GM10248 (cell line): ENCODE measurements around the gene LENEP.

Experiments used
- CTCF ChIA-PET: fragments of 300-600 bp; sonication (Branson Sonifier 250); formaldehyde crosslinking; extraction: SDS; loops from one replicate; lab custom pipeline; 2021; ENCODE audit warnings: antibody characterized with exemption; lab: Yijun Ruan, JAX
- POLR2A ChIA-PET: fragments of 350-650 bp; sonication (Branson Sonifier 250); formaldehyde crosslinking; extraction: SDS; loops from one replicate; lab custom pipeline; 2020; ENCODE audit warnings: antibody characterized with exemption; lab: Yijun Ruan, JAX
- DNase-seq: peaks from one replicate; pipeline ENCODE4 v3.0.0; 2012; ENCODE audit errors: extremely low spot score
- CTCF ChIP-seq: IDR thresholded peaks from 2 replicates; pipeline ENCODE4 v1.5.1; 2012; ENCODE audit warnings: mild to moderate bottlenecking, low read depth; ENCODE audit errors: extremely low read depth, missing control alignments, control extremely low read depth

The LENEP gene

GRCh38 chr1:155032886-155033285 lies 39.5 kb downstream of the LENEP start:
- TF ChIP-seq CTCF: no peak
- POLR2A ChIA-PET: no interaction called here
- DNase-seq: no peak
- CTCF ChIA-PET: interaction anchor here (1.2 to 4.4 kb wide), 5 partner anchors 11 to 135 kb away, joined by 3 to 22 read pairs (median 4); partner anchors contain the start of gene ADAM15

DNA sequence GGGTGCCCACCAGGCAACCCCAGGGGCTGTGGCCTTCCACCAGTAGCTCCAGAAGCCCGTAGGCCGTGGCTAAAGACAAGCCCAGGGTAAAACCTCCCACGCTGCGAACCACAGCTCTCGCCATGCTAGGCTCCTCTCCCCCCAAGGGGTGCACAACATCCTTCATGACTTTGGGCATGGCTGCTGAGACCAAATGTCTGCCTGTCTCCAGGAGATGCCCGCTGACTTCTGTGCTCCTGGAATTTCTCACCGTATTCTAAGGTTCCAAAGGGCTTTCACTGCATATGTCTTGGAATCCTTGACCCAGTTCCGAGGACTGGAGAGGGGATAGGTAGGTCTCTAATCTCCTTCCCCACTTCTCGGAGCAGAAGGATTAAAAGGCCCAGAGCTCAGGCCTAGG lies 40.1 kb downstream of the LENEP start, which contains the start of the genes DCST1 and DCST2:
Gene DCST1, plus strand, starts transcription at position 301 of the 400 bp plus-strand sequence. CDS start 213 bp downstream, outside the sequence.
Gene DCST2, minus strand, starts transcription at position 258 of the 400 bp plus-strand sequence. Its CDS starts 80 bp downstream, at position 178.
- TF ChIP-seq CTCF: no peak
- CTCF ChIA-PET: interaction anchor here (1.2 to 4.4 kb wide), 5 partner anchors 10 to 134 kb away, joined by 3 to 22 read pairs (median 4); partner anchors contain the start of gene ADAM15
- POLR2A ChIA-PET: no interaction called here
- no peak for DNase-seq

DNA sequence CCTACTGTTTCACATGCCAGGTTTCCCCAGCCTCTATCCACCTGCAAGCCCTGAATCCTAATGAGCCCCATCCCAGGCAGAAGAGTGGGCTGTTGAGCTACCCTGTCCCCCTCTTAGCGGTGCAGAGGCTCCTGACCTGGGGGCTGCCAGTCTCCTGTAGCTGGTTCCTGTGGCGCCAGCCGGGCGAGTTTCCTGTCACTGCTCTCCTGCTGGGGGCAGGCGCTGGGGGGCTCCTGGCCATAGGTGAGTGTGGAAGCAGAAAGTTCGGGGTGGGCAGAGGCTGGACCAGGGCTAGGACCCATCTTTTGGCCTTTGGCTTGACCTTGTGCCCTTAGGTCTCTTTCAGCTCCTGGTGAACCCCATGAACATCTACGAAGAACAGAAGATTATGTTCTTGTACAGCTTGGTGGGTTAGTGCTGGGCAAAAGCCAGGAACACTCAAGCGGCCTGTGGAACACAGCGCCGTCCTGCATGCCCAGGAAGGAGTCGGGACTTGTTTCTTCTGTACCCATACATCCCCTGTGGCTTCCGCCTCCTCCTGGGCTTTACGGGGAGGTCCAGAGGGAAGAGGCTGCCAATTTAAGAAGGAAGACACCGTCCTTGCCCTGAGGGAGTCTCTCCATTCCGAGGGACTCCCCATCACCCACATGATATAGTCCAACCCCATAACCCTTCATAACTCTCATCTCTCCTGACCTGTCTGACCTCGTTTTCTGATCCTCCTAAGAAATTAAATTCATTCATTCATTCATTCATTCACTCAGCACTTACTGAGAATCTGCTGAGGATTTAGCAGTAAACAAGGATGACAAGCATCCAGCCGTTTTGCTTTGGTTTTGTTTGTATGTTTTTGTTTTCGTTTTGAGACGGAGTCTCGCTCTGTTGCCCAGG lies 41.2 kb downstream of the LENEP start:
- TF ChIP-seq CTCF: no peak
- ChIA-PET POLR2A (no interaction called here), CTCF (interaction anchor here (1.0 to 4.4 kb wide), 7 partner anchors 9 to 57 kb away, joined by 3 to 22 read pairs (median 6); partner anchors contain the start of gene ADAM15)
- DNase-seq: no peak

DNA sequence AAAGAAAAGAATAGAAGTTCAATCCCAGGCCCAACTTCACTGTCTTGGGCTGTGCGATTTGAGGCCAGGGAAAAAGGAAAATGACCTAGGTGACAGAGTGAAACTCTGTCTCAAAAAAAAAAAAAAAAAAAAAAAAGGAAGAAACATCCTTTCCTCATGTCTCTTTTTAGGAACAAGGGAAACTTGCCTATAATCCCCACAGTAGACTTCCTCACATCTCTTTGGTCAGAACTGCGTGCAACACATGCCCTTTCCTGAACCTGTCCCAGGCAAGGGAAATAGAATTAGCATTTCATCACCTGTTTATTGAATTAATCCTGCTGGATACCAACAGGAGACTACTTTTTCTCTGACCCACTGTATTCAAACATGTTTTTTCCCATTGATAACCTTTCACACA lies 42.5 kb downstream of the LENEP start:
- no peak for TF ChIP-seq CTCF
- ChIA-PET POLR2A (no interaction called here), CTCF (interaction anchor here (1.0 to 4.4 kb wide), 4 partner anchors 8 to 49 kb away, joined by 3 to 22 read pairs (median 4); no protein-coding TSS in a partner anchor)
- no peak for DNase-seq

DNA sequence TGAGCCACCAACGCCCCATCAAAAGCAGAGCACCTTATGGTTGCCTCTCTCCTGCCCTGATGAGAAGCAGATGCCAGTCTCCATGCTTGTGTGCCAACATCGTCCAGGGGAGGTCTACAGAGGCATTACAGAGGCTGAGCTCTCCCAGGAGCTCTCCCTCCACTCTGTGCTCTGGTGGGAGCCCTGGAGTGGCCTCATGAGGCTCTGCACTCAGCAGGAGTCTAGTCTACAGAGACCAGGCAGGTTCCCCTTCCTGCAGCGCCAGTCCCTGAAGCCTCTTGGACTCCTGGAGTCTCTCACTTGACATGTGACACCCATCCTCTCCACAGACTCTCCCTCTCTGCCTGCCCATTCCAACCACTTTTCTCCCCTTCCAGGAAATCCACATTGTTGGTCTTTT lies 43.7 kb downstream of the LENEP start:
- CTCF ChIA-PET: interaction anchor here (2.0 to 20.4 kb wide), 3 partner anchors 14 to 25 kb away, joined by 10 to 285 read pairs (median 13); partner anchors contain the start of genes ADAM15 and EFNA4

More for the DNA sequence above, 43.7 kb downstream of the LENEP start:
- DNase-seq: no peak
- TF ChIP-seq CTCF: no peak
- POLR2A ChIA-PET: interaction anchor here (0.7 kb wide), 1 partner anchor 16 kb away, joined by 7 read pairs; no protein-coding TSS in a partner anchor
